Astrocyte (in vitro differentiated cells and primary cell): ENCODE results near the gene SEMA6B. TPM values are rescaled to one million over a fixed set of nuclear protein-coding genes. Genes with fewer than 3 reads are reported as not detected.

Experiments used
- DNase-seq: peaks from one replicate; pipeline ENCODE4 v3.0.0-alpha.2; 2010; ENCODE audit warnings: low read depth
- FAIRE-seq: peaks from 2 replicates; lab custom pipeline; 2011; peaks lifted over from hg19 to GRCh38; lab: Jason Lieb, UNC
- H2AFZ ChIP-seq: 2 replicates; pipeline ENCODE4 v1.6.0; 2012; ENCODE audit warnings: low read depth, low read length, inconsistent platforms
- H3K27ac ChIP-seq: 2 replicates; pipeline ENCODE4 v1.5.1; 2011; ENCODE audit warnings: low read depth, low read length, inconsistent platforms
- H3K27me3 ChIP-seq: 2 replicates; pipeline ENCODE4 v1.6.0; 2011; ENCODE audit warnings: low read length, inconsistent platforms; ENCODE audit not compliant: insufficient read depth
- H3K36me3 ChIP-seq: 2 replicates; pipeline ENCODE4 v1.5.1; 2011; ENCODE audit warnings: low read length, inconsistent platforms; ENCODE audit not compliant: insufficient read depth
- H3K4me1 ChIP-seq: 2 replicates; pipeline ENCODE4 v1.5.1; 2011; ENCODE audit warnings: low read length, inconsistent platforms; ENCODE audit not compliant: insufficient read depth
- H3K4me2 ChIP-seq: 2 replicates; pipeline ENCODE4 v1.6.0; 2012; ENCODE audit warnings: low read length, inconsistent platforms
- H3K4me3 ChIP-seq: 2 replicates; pipeline ENCODE4 v1.5.1; 2011; ENCODE audit warnings: low read depth, mild to moderate bottlenecking, low read length, inconsistent platforms; ENCODE audit not compliant: insufficient read depth
- H3K79me2 ChIP-seq: 2 replicates; pipeline ENCODE4 v1.6.0; 2012; ENCODE audit warnings: mild to moderate bottlenecking, low read length, inconsistent platforms; ENCODE audit not compliant: insufficient read depth
- H3K9ac ChIP-seq: 2 replicates; pipeline ENCODE4 v1.6.0; 2012; ENCODE audit warnings: mild to moderate bottlenecking, low read length, inconsistent platforms
- H3K9me3 ChIP-seq: 2 replicates; pipeline ENCODE4 v1.5.1; 2012; ENCODE audit warnings: low read depth, mild to moderate bottlenecking, low read length, inconsistent platforms; ENCODE audit not compliant: insufficient read depth
- H4K20me1 ChIP-seq: 2 replicates; pipeline ENCODE4 v1.6.0; 2012; ENCODE audit warnings: low read length, inconsistent platforms; ENCODE audit not compliant: insufficient read depth
- H3K27ac Mint-ChIP-seq: one replicate; pipeline ENCODE4 v1.8.0; 2021; ENCODE audit warnings: mild to moderate bottlenecking, mixed read lengths; ENCODE audit not compliant: unreplicated experiment
- H3K27me3 Mint-ChIP-seq: one replicate; pipeline ENCODE4 v1.8.0; 2021; ENCODE audit warnings: low read depth, mixed read lengths; ENCODE audit not compliant: unreplicated experiment
- H3K36me3 Mint-ChIP-seq: one replicate; pipeline ENCODE4 v1.8.0; 2021; ENCODE audit warnings: low read depth, mixed read lengths; ENCODE audit not compliant: unreplicated experiment
- H3K4me1 Mint-ChIP-seq: one replicate; pipeline ENCODE4 v1.8.0; 2021; ENCODE audit warnings: low read depth, mixed read lengths; ENCODE audit not compliant: unreplicated experiment
- H3K4me3 Mint-ChIP-seq: one replicate; pipeline ENCODE4 v1.8.0; 2021; ENCODE audit warnings: mild to moderate bottlenecking, moderate library complexity, mixed read lengths; ENCODE audit not compliant: unreplicated experiment
- H3K9me3 Mint-ChIP-seq: one replicate; pipeline ENCODE4 v1.8.0; 2021; ENCODE audit warnings: mild to moderate bottlenecking, mixed read lengths; ENCODE audit not compliant: unreplicated experiment
- EZH2 ChIP-seq: IDR thresholded peaks from 2 replicates; pipeline ENCODE4 v1.6.1; 2012; ENCODE audit warnings: mild to moderate bottlenecking, low read length, inconsistent platforms; ENCODE audit not compliant: insufficient read depth
- total RNA-seq: library from RNA; stranded (reverse); gene quantifications from 2 replicates; pipeline ENCODE4 v1.2.1, GENCODE V29; 2021
- TF ChIP-seq, protein P1 (sequence below): IDR thresholded peaks from 2 replicates; pipeline ENCODE4 v1.5.1; 2011; ENCODE audit warnings: low read depth, mild to moderate bottlenecking, inconsistent platforms, low read length, moderate library complexity; ENCODE audit not compliant: insufficient read depth

SEMA6B gene
- total RNA-seq, 1 donor from 2014 or later, result 14.3 TPM

DNA sequence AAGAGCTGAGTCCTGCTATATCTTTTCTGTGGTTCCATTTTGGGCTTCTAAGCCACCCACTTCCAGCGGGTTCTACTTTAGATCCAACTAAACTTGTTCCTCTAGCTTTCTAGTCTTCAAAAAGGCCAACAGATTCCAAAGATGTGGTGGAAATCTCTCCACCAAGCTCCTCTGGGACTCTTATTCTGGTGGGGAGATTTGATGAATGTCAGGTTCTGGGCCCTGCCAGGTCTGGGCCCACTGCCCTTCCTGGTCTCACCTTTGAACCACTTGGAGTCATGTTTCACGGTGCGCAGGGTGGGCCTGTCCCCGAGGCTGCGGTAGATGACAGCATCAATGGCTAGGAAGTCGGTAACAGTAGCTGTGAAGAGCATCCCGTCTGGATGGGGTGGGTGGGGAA is 4.8 kb downstream of the SEMA6B start:
- Histone ChIP-seq H3K9me3 (no peaks in the 10 kb centered on the region), H3K9ac (no peak overlapping the region), H3K4me2 (no peak overlapping the region), H3K79me2 (no peaks in the 10 kb centered on the region), H3K4me3 (no peak overlapping the region), H3K27me3 (no peaks in the 10 kb centered on the region), H2AFZ (no peak overlapping the region), H4K20me1 (no peaks in the 10 kb centered on the region), H3K27ac (no peak overlapping the region), H3K4me1 (peaks cover 1% of the 10 kb centered on the region), H3K36me3 (no peaks in the 10 kb centered on the region)
- no peak overlapping the region for H3K27ac Mint-ChIP-seq
- H3K9me3 Mint-ChIP-seq, result peaks cover 5% of the 10 kb centered on the region
- DNase-seq (no peak), FAIRE-seq (no peak)
- H3K36me3 Mint-ChIP-seq, result peaks cover 19% of the 10 kb centered on the region
- TF ChIP-seq, protein P1, sequence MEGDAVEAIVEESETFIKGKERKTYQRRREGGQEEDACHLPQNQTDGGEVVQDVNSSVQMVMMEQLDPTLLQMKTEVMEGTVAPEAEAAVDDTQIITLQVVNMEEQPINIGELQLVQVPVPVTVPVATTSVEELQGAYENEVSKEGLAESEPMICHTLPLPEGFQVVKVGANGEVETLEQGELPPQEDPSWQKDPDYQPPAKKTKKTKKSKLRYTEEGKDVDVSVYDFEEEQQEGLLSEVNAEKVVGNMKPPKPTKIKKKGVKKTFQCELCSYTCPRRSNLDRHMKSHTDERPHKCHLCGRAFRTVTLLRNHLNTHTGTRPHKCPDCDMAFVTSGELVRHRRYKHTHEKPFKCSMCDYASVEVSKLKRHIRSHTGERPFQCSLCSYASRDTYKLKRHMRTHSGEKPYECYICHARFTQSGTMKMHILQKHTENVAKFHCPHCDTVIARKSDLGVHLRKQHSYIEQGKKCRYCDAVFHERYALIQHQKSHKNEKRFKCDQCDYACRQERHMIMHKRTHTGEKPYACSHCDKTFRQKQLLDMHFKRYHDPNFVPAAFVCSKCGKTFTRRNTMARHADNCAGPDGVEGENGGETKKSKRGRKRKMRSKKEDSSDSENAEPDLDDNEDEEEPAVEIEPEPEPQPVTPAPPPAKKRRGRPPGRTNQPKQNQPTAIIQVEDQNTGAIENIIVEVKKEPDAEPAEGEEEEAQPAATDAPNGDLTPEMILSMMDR, result no peak
- TF ChIP-seq EZH2, result no peak
- no peaks in the 10 kb centered on the region for H3K27me3 Mint-ChIP-seq
- no peaks in the 10 kb centered on the region for H3K4me1 Mint-ChIP-seq
- no peak overlapping the region for H3K4me3 Mint-ChIP-seq

DNA sequence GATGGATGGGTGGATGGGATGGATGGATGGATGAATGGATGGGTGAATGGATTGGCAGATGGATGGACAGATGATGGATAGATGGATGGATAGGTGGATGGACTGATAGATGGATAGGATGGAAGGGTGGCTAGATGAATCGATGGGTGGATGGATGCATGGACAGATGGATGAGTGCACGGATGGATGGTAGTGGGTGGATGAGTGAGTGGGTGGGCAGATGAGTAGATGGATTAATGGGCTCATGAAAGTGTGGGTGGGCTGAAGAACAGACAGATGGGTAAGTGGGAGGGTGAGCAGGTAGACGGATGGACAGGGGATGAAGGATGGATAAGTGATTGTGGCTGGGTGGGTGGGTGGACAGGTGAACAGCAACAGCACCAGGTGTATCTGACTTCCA is 5.7 kb downstream of the SEMA6B start:
- no peak overlapping the region for H3K4me3 Mint-ChIP-seq
- no peak for FAIRE-seq
- no peaks in the 10 kb centered on the region for H3K27me3 Mint-ChIP-seq

DNA sequence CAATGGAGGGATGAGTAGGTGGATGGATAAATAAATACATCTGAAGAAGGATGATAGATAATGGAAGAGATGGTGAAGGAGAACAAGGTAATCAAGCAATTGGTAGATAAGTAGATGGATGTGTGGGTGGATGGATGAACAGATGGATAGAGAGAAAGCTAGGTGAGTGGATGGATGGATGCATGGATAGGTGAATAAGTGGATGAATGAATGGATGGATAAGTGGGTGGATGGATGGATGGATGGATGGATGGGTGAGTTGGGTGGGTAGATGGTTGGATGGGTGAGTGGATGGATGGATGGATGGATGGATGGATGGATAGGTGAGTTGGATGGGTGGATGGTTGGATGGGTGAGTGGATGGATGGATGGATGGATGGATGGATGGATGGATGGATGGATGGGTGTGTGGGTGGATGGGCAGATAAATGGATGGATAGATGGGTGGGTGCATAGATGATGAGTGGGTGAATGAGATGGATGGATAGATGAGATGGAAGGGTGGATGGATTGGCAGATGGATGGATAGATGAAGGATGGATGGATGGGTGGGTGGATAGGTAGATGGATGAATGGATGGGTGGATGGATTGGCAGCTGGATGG is 6.3 kb downstream of the SEMA6B start:
- Histone ChIP-seq H3K27ac (no peak overlapping the region), H4K20me1 (no peaks in the 10 kb centered on the region), H3K36me3 (no peaks in the 10 kb centered on the region), H3K9me3 (no peaks in the 10 kb centered on the region), H3K4me3 (no peak overlapping the region), H3K9ac (no peak overlapping the region), H3K4me2 (no peak overlapping the region), H2AFZ (no peak overlapping the region), H3K79me2 (no peaks in the 10 kb centered on the region), H3K4me1 (no peaks in the 10 kb centered on the region), H3K27me3 (no peaks in the 10 kb centered on the region)
- H3K4me3 Mint-ChIP-seq, result no peak overlapping the region
- no peaks in the 10 kb centered on the region for H3K4me1 Mint-ChIP-seq
- H3K9me3 Mint-ChIP-seq, result peaks cover 5% of the 10 kb centered on the region
- peaks cover 22% of the 10 kb centered on the region for H3K36me3 Mint-ChIP-seq
- DNase-seq, result no peak
- H3K27ac Mint-ChIP-seq, result no peak overlapping the region
- TF ChIP-seq, protein P1, result no peak
- no peak for TF ChIP-seq EZH2
- no peak for FAIRE-seq
- no peaks in the 10 kb centered on the region for H3K27me3 Mint-ChIP-seq

More for the DNA sequence above, 5.7 kb downstream of the SEMA6B start:
- Mint-ChIP-seq H3K27ac (no peak overlapping the region), H3K4me1 (no peaks in the 10 kb centered on the region), H3K9me3 (peaks cover 5% of the 10 kb centered on the region), H3K36me3 (peaks cover 22% of the 10 kb centered on the region)
- no peaks in the 10 kb centered on the region for H3K4me1 ChIP-seq
- H3K27me3 ChIP-seq, result no peaks in the 10 kb centered on the region
- TF ChIP-seq, protein P1, result no peak
- no peak for TF ChIP-seq EZH2
- no peak overlapping the region for H3K4me3 ChIP-seq
- no peaks in the 10 kb centered on the region for H3K36me3 ChIP-seq
- H3K79me2 ChIP-seq, result no peaks in the 10 kb centered on the region
- H3K27ac ChIP-seq, result no peak overlapping the region
- no peaks in the 10 kb centered on the region for H4K20me1 ChIP-seq
- H3K9me3 ChIP-seq, result no peaks in the 10 kb centered on the region
- H3K4me2 ChIP-seq, result no peak overlapping the region
- no peak overlapping the region for H3K9ac ChIP-seq
- H2AFZ ChIP-seq, result no peak overlapping the region
- no peak for DNase-seq
